ENCODE results near the gene MCUB. TPM values are rescaled to one million over a fixed set of nuclear protein-coding genes. Genes with fewer than 3 reads are reported as not detected.

Gene MCUB
- polyA plus RNA-seq, 3 donors: 117 to 125 (median 123) TPM

DNA sequence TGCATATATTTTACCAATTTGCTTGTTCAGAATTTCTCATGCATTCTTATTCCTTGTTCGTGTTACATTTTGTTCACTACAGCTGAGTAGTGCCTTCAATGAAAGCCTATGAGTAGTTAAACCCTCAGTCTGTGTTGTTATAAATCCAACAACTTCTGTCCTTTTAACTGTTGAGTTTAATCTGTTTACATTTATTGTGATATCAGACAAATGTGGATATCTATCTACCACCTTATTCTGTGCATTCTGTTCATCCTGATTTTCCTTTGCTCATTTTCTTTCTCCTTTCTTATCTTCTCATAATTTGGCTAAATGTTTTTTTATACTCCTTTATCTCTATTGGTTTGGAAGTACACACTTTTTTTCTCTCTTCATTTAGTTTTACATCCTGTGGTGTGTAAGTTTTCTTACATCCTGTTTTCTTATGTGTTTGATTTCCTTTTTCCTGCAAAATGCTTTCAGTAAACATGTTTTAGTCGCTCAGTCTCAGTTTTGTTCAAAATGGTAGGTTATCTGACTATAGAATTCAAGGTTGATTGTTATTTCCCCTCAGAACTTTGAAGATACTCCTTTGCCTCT is 89.0 kb downstream of the MCUB start:
- no peak overlapping the region for H3K4me3 ChIP-seq (replicated peaks in 1 of 3; ENCODE audit: low read depth in 2 of 3, low read length in 3 of 3)
- no peak overlapping the region for H2AFZ ChIP-seq (ENCODE audit: insufficient read depth, low read depth, low read length, poor library complexity, severe bottlenecking)
- Mint-ChIP-seq H3K27me3 (ENCODE audit: low read depth in 3 of 3) (no peaks in the 10 kb centered on the region), H3K27ac (no peak overlapping the region), H3K4me1 (peaks cover 7% of the 10 kb centered on the region), H3K9me3 (peaks cover 5 to 12% (median 10%) of the 10 kb centered on the region in 7 donors), H3K4me3 (no peak overlapping the region), H3K36me3 (peaks cover 17 to 22% of the 10 kb centered on the region in 2 donors)
- peaks cover 88% of the 10 kb centered on the region for H4K20me1 ChIP-seq (ENCODE audit: insufficient read depth, low read length)
- intact Hi-C loops (cut with micrococcal nuclease): no loop called here
- H3K4me2 ChIP-seq (replicated peaks; ENCODE audit: extremely low read depth, low read length, poor library complexity, severe bottlenecking): no peak overlapping the region
- peaks cover 12 to 13% of the 10 kb centered on the region in 2 donors for H3K9me3 ChIP-seq (replicated peaks in 1 of 2; ENCODE audit: control insufficient read depth in 1 of 2, insufficient read depth in 1 of 2, low read length in 2 of 2)
- TF ChIP-seq, protein P1, sequence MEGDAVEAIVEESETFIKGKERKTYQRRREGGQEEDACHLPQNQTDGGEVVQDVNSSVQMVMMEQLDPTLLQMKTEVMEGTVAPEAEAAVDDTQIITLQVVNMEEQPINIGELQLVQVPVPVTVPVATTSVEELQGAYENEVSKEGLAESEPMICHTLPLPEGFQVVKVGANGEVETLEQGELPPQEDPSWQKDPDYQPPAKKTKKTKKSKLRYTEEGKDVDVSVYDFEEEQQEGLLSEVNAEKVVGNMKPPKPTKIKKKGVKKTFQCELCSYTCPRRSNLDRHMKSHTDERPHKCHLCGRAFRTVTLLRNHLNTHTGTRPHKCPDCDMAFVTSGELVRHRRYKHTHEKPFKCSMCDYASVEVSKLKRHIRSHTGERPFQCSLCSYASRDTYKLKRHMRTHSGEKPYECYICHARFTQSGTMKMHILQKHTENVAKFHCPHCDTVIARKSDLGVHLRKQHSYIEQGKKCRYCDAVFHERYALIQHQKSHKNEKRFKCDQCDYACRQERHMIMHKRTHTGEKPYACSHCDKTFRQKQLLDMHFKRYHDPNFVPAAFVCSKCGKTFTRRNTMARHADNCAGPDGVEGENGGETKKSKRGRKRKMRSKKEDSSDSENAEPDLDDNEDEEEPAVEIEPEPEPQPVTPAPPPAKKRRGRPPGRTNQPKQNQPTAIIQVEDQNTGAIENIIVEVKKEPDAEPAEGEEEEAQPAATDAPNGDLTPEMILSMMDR (IDR thresholded peaks at IDR 0.05): no peak
- H3K27me3 ChIP-seq (ENCODE audit: control insufficient read depth in 2 of 2, insufficient read depth in 2 of 2, low read length in 2 of 2): no peaks in the 10 kb centered on the region
- no peaks in the 10 kb centered on the region for H3K4me1 ChIP-seq (ENCODE audit: control insufficient read depth in 1 of 2, insufficient read depth in 2 of 2, low read length in 2 of 2)
- WGBS (ENCODE audit: insufficient coverage): no CpG with 5 or more reads among the region's 2 CpGs
- H3K9ac ChIP-seq (ENCODE audit: insufficient read depth, low read length, poor library complexity, severe bottlenecking): no peak overlapping the region
- H3K79me2 ChIP-seq (ENCODE audit: insufficient read depth, low read length): peaks cover 20% of the 10 kb centered on the region
- no peak overlapping the region for H3K27ac ChIP-seq (ENCODE audit: low read depth in 1 of 2, low read length in 2 of 2)
- peaks cover 3 to 13% of the 10 kb centered on the region in 2 donors for H3K36me3 ChIP-seq (replicated peaks in 1 of 2; ENCODE audit: control insufficient read depth in 1 of 2, insufficient read depth in 2 of 2, low read length in 2 of 2)
- no peak for DNase-seq

DNA sequence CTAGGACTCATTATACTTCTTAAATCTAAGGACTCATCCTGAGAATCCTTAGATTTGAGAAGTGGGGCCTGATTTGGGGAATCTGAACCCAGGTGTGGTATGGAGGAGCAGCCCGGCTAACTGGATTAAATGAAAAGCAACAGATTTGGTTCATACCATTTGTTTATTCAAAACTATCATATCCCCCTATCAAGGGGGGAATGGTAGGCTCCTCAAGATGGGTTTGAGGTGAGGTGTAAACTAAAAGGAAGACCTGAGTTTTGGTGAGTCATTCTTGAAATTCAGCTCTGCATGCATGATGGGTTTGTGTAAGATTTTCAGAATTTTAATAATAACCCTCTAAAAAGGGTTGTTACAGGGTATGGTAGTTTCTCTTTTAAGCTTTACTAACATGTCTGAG is 89.8 kb downstream of the MCUB start:
- no peaks in the 10 kb centered on the region for H3K27me3 Mint-ChIP-seq (ENCODE audit: low read depth in 3 of 3)
- Histone ChIP-seq H3K79me2 (ENCODE audit: insufficient read depth, low read length) (peaks cover 20% of the 10 kb centered on the region), H3K9ac (ENCODE audit: insufficient read depth, low read length, poor library complexity, severe bottlenecking) (no peak overlapping the region), H4K20me1 (ENCODE audit: insufficient read depth, low read length) (peaks cover 87% of the 10 kb centered on the region), H3K4me2 (replicated peaks; ENCODE audit: extremely low read depth, low read length, poor library complexity, severe bottlenecking) (no peak overlapping the region), H3K27ac (ENCODE audit: low read depth in 1 of 2, low read length in 2 of 2) (no peak overlapping the region), H3K4me1 (ENCODE audit: control insufficient read depth in 1 of 2, insufficient read depth in 2 of 2, low read length in 2 of 2) (no peaks in the 10 kb centered on the region), H3K9me3 (replicated peaks in 1 of 2; ENCODE audit: control insufficient read depth in 1 of 2, insufficient read depth in 1 of 2, low read length in 2 of 2) (peaks cover 12 to 13% of the 10 kb centered on the region in 2 donors), H3K4me3 (replicated peaks in 1 of 3; ENCODE audit: low read depth in 2 of 3, low read length in 3 of 3) (no peak overlapping the region), H3K27me3 (ENCODE audit: control insufficient read depth in 2 of 2, insufficient read depth in 2 of 2, low read length in 2 of 2) (no peaks in the 10 kb centered on the region), H3K36me3 (replicated peaks in 1 of 2; ENCODE audit: control insufficient read depth in 1 of 2, insufficient read depth in 2 of 2, low read length in 2 of 2) (peaks cover 3 to 13% of the 10 kb centered on the region in 2 donors), H2AFZ (ENCODE audit: insufficient read depth, low read depth, low read length, poor library complexity, severe bottlenecking) (no peak overlapping the region)
- no peak for DNase-seq
- TF ChIP-seq, protein P1 (IDR thresholded peaks at IDR 0.05): no peak
- peaks cover 17 to 27% of the 10 kb centered on the region in 2 donors for H3K36me3 Mint-ChIP-seq
- H3K4me3 Mint-ChIP-seq: no peak overlapping the region
- H3K4me1 Mint-ChIP-seq: peaks cover 7% of the 10 kb centered on the region
- H3K27ac Mint-ChIP-seq: peak overlapping the region in 1 of 7 donors; percentile 5
- intact Hi-C loops (cut with micrococcal nuclease): no loop called here
- WGBS (ENCODE audit: insufficient coverage): no CpG with 5 or more reads among the region's 1 CpG
- H3K9me3 Mint-ChIP-seq: peaks cover 5 to 12% (median 10%) of the 10 kb centered on the region in 7 donors

All from CD14-positive monocyte (primary cell).